Smooth muscle cell (in vitro differentiated cells): ENCODE measurements around the gene ELOVL6. TPM values are rescaled to one million over a fixed set of nuclear protein-coding genes. Genes with fewer than 3 reads are reported as not detected.
"Not testable (repeated sequence)": the region's sequence is repeated elsewhere in the genome, so short reads cannot be mapped to it uniquely, and the experiment has no call there.

Experiments
- DNase-seq: peaks from one replicate; lab custom pipeline; 2025; ENCODE audit not compliant: unreplicated experiment; lab: John Stamatoyannopoulos, UW
- H2AFZ ChIP-seq: fragments of 200-600 bp; sonication (generic); 2 replicates; pipeline ENCODE4 v1.6.0; 2016; ENCODE audit warnings: antibody characterized with exemption, low read depth, mild to moderate bottlenecking
- H3F3A ChIP-seq: fragments of 200-600 bp; sonication (generic); 2 replicates; pipeline ENCODE4 v1.6.0; 2017; ENCODE audit warnings: antibody characterized with exemption, low read depth
- H3K27ac ChIP-seq: fragments of 200-600 bp; sonication (generic); 2 replicates; pipeline ENCODE4 v1.5.1; 2016; ENCODE audit warnings: low read depth, mild to moderate bottlenecking
- H3K27me3 ChIP-seq: fragments of 200-600 bp; sonication (generic); 2 replicates; pipeline ENCODE4 v1.6.1; 2016; ENCODE audit warnings: low read depth, mild to moderate bottlenecking
- H3K36me3 ChIP-seq: fragments of 200-600 bp; sonication (generic); 2 replicates; pipeline ENCODE4 v1.5.1; 2016; ENCODE audit warnings: low read depth
- H3K4me1 ChIP-seq: fragments of 200-600 bp; sonication (generic); 2 replicates; pipeline ENCODE4 v1.5.1; 2016; ENCODE audit warnings: low read depth
- H3K4me2 ChIP-seq: fragments of 200-600 bp; sonication (generic); 2 replicates; pipeline ENCODE4 v1.6.0; 2016; ENCODE audit warnings: mild to moderate bottlenecking
- H3K4me3 ChIP-seq: fragments of 200-600 bp; sonication (generic); 2 replicates; pipeline ENCODE4 v1.5.1; 2016; ENCODE audit warnings: mild to moderate bottlenecking
- H3K79me2 ChIP-seq: fragments of 200-600 bp; sonication (generic); 2 replicates; pipeline ENCODE4 v1.6.0; 2016; ENCODE audit warnings: low read depth, mild to moderate bottlenecking
- H3K9ac ChIP-seq: fragments of 200-600 bp; sonication (generic); 2 replicates; pipeline ENCODE4 v1.6.0; 2016; ENCODE audit warnings: low read depth
- H3K9me3 ChIP-seq: fragments of 200-600 bp; sonication (generic); replicated peaks from 2 replicates; pipeline ENCODE4 v1.5.1; 2016; ENCODE audit warnings: low read depth
- H4K20me1 ChIP-seq: fragments of 200-600 bp; sonication (generic); 2 replicates; pipeline ENCODE4 v1.6.0; 2016; ENCODE audit warnings: low read depth
- WGBS: methylation state at CpG from one replicate; pipeline ENCODE4 v1.1.7; 2016; ENCODE audit warnings: low lambda C conversion rate; 5-methylcytosine and 5-hydroxymethylcytosine counted together
- polyA plus RNA-seq: library from polyadenylated mRNA; unstranded; fragments of >200 nt; fragmentation: Nextera tagmentation; extraction: Ambion mirVana; gene quantifications from 2 replicates; pipeline ENCODE4 v1.2.1, GENCODE V29; 2016
- total RNA-seq: library from RNA; depleted of rRNA; stranded (reverse); fragments of >200 nt; gene quantifications from 2 replicates; pipeline ENCODE4 v1.2.3, GENCODE V29; 2014
- TF ChIP-seq, protein P1 (sequence below): fragments of 200-600 bp; sonication (generic); IDR thresholded peaks from 2 replicates; pipeline ENCODE4 v1.5.1; 2017; ENCODE audit warnings: borderline replicate concordance, mild to moderate bottlenecking, antibody characterized with exemption; ENCODE audit not compliant: insufficient read depth, poor library complexity, severe bottlenecking

Gene ELOVL6
- total and polyA plus RNA-seq, 2 experiments from 2014 or later: 7.8 to 11.6 TPM

- not testable (repeated sequence) for DNase-seq, H3F3A ChIP-seq, H2AFZ ChIP-seq, H3K27me3 ChIP-seq, H3K4me1 ChIP-seq, H3K36me3 ChIP-seq, H4K20me1 ChIP-seq, H3K27ac ChIP-seq, H3K4me3 ChIP-seq, H3K9me3 ChIP-seq, H3K4me2 ChIP-seq, H3K9ac ChIP-seq, H3K79me2 ChIP-seq
- WGBS: 93% methylated on average over 11 of the region's 11 CpGs
These were observed 121.6 kb downstream of the ELOVL6 start for GRCh38 chr4:110076828-110077227.

GRCh38 chr4:110075891-110076290 is 122.5 kb downstream of the ELOVL6 start:
- Histone ChIP-seq H3K9ac (no peak overlapping the region), H3K4me2 (no peak overlapping the region), H3K27me3 (no peaks in the 10 kb centered on the region), H3K27ac (no peak overlapping the region), H3K9me3 (no peaks in the 10 kb centered on the region), H4K20me1 (no peaks in the 10 kb centered on the region), H3K4me3 (no peak overlapping the region), H2AFZ (no peak overlapping the region), H3K36me3 (no peaks in the 10 kb centered on the region), H3K4me1 (no peaks in the 10 kb centered on the region), H3F3A (no peaks in the 10 kb centered on the region), H3K79me2 (no peaks in the 10 kb centered on the region)
- DNase-seq: no peak
- 94% methylated on average over 1 of the region's 1 CpG for WGBS
- TF ChIP-seq, protein P1, sequence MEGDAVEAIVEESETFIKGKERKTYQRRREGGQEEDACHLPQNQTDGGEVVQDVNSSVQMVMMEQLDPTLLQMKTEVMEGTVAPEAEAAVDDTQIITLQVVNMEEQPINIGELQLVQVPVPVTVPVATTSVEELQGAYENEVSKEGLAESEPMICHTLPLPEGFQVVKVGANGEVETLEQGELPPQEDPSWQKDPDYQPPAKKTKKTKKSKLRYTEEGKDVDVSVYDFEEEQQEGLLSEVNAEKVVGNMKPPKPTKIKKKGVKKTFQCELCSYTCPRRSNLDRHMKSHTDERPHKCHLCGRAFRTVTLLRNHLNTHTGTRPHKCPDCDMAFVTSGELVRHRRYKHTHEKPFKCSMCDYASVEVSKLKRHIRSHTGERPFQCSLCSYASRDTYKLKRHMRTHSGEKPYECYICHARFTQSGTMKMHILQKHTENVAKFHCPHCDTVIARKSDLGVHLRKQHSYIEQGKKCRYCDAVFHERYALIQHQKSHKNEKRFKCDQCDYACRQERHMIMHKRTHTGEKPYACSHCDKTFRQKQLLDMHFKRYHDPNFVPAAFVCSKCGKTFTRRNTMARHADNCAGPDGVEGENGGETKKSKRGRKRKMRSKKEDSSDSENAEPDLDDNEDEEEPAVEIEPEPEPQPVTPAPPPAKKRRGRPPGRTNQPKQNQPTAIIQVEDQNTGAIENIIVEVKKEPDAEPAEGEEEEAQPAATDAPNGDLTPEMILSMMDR: no peak

- H3K4me2 ChIP-seq: no peak overlapping the region
- TF ChIP-seq, protein P1: no peak
- H3K27ac ChIP-seq: no peak overlapping the region
- H3K27me3 ChIP-seq: no peaks in the 10 kb centered on the region
- H3F3A ChIP-seq: no peaks in the 10 kb centered on the region
- no peaks in the 10 kb centered on the region for H3K36me3 ChIP-seq
- no peak for DNase-seq
- H3K79me2 ChIP-seq: no peaks in the 10 kb centered on the region
- no peak overlapping the region for H2AFZ ChIP-seq
- H3K9me3 ChIP-seq: no peaks in the 10 kb centered on the region
- no peaks in the 10 kb centered on the region for H3K4me1 ChIP-seq
- no peaks in the 10 kb centered on the region for H4K20me1 ChIP-seq
- no peak overlapping the region for H3K4me3 ChIP-seq
- H3K9ac ChIP-seq: no peak overlapping the region
These were observed 123.2 kb downstream of the ELOVL6 start for GRCh38 chr4:110075083-110075738.

GRCh38 chr4:110074570-110074969 is 123.8 kb downstream of the ELOVL6 start:
- Histone ChIP-seq H3K27ac (no peak overlapping the region), H3K4me1 (no peaks in the 10 kb centered on the region), H3K4me2 (no peak overlapping the region), H3K9me3 (no peaks in the 10 kb centered on the region), H4K20me1 (no peaks in the 10 kb centered on the region), H3K79me2 (no peaks in the 10 kb centered on the region), H3K4me3 (no peak overlapping the region), H3F3A (no peaks in the 10 kb centered on the region), H3K9ac (no peak overlapping the region), H2AFZ (no peak overlapping the region), H3K27me3 (no peaks in the 10 kb centered on the region), H3K36me3 (no peaks in the 10 kb centered on the region)
- no peak for DNase-seq
- WGBS: 69% methylated on average over 4 of the region's 4 CpGs
- TF ChIP-seq, protein P1: no peak
